Esophagus squamous epithelium (tissue), 5 donors: ENCODE results near the gene STT3A. TPM values are rescaled to one million over a fixed set of nuclear protein-coding genes. Genes with fewer than 3 reads are reported as not detected.

Experiments used
- DNase-seq: peaks from one replicate; lab custom pipeline; 2025; lab: John Stamatoyannopoulos, UW
- H3K27ac ChIP-seq, 4 donors: fragments of 200-600 bp; sonication (generic); one replicate each; pipeline ENCODE4 v1.5.1; 2016 to 2019; ENCODE audit warnings: mild to moderate bottlenecking in 1 of 4
- H3K27me3 ChIP-seq, 4 donors: fragments of 200-600 bp; sonication (generic); 1 replicate in 3 of 4; 2 replicates in 1 of 4; pipeline versions ENCODE4 v1.5.1 to v1.6.0; 2017 to 2021; ENCODE audit warnings: antibody characterized with exemption in 1 of 4
- H3K36me3 ChIP-seq, 3 donors: fragments of 200-600 bp; sonication (generic); one replicate each; pipeline ENCODE4 v1.5.1; 2016 to 2019
- H3K4me1 ChIP-seq, 3 donors: fragments of 200-600 bp; sonication (generic); one replicate each; pipeline ENCODE4 v1.5.1; 2017 to 2019
- H3K4me3 ChIP-seq, 4 donors: fragments of 200-600 bp; sonication (generic); 1 replicate in 3 of 4; 2 replicates in 1 of 4; pipeline ENCODE4 v1.5.1; 2016 to 2019; ENCODE audit warnings: mild to moderate bottlenecking in 2 of 4, moderate library complexity in 1 of 4
- H3K9me3 ChIP-seq, 3 donors: fragments of 200-600 bp; sonication (generic); one replicate each; pipeline ENCODE4 v1.5.1; 2016 to 2019
- POLR2A ChIP-seq, 4 donors: fragments of 450-650 bp; IDR thresholded peaks; one replicate each; pipeline ENCODE4 v1.6.1; 2017; ENCODE audit warnings: antibody characterized with exemption in 4 of 4, mild to moderate bottlenecking in 4 of 4, moderate library complexity in 3 of 4
- WGBS, 2 donors: methylation state at CpG; one replicate each; pipeline ENCODE4 v1.1.5; 2018; 5-methylcytosine and 5-hydroxymethylcytosine counted together
- intact Hi-C: fragments of 100-400 bp; cut with DNase I; formaldehyde crosslinking; loops from one replicate; pipeline ENCODE4 v1.15.0; 2022
- total RNA-seq, 4 donors: library from RNA; depleted of rRNA; stranded (reverse); fragments of >200 nt; gene quantifications; one replicate each; pipeline ENCODE4 v1.1.0, GENCODE V29; 2016
- TF ChIP-seq, protein P1 (sequence below), 6 experiments: fragments of 450-650 bp in 4 of 6; fragments of 200-600 bp in 2 of 6; sonication (generic) in 2 of 6; IDR thresholded peaks; one replicate each; pipeline ENCODE4 v1.5.1; 2016 to 2019; ENCODE audit warnings: antibody characterized with exemption in 6 of 6, mild to moderate bottlenecking in 4 of 6, moderate library complexity in 4 of 6
- donor health status: DM: yes; HTN: yes; CAD: no.

The STT3A gene
- 10 to 100 TPM; 50.7 to 89.7 (median 67.2) TPM for total RNA-seq

DNA sequence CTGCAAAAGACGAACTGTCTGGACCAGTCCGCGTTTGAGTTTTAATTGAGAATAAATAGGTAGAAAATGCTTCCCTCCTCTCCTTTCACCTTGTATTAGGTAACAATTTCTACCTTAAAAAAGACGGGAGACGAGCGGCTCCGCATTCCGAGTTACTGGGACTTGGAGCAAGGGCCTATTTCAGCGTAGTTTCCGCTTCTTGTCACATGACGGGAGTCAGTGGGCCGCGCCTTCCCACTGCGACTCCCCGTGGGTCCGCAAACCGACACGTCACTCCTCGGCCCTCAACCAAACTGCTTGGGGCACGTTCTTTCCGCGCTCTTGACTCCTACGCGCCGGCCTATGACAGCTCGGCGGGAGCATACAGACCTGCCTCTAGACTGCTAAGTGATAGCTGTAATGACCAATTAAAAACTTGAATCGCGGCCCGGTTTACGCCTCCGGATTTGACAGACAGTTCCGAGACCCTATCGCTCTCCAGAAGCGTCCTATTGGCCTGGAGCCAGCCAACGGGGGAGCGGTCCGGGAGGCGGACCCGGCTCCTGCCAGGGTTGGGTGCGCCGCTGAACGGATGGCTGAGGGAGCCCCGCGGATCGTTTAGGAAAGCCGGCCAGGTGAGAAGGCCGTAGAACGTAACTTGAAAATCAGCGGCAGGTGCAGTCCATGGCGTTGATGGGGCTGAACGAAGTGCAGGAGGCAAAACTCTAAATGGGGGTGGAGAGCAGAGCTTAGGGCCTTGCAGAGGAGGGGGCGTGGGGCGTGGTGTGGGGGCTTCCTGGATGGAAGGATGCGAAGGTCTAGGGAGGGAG lies at the start of gene STT3A:
Gene STT3A (plus strand): TSS at position 548 of the 809 bp plus-strand sequence. CDS start 3,064 bp downstream, outside the sequence.
- Histone ChIP-seq H3K4me1 (peaks cover 0 to 46% (median 11%) of the 10 kb centered on the region in 3 donors), H3K4me3 (peak within 1 kb of the TSS; percentile 83 to 94 (median 88)), H3K9me3 (no peaks in the 10 kb centered on the region), H3K27ac (peak within 1 kb of the TSS; percentile 95 to 100 (median 98)), H3K36me3 (peaks cover 0 to 19% (median 0%) of the 10 kb centered on the region in 3 donors), H3K27me3 (no peaks in the 10 kb centered on the region)
- WGBS, 2 donors: 0% methylated on average over 34 of the region's 55 CpGs
- peak; percentile 97 for DNase-seq
- intact Hi-C loops: no loop called here
- TF ChIP-seq, protein P1, sequence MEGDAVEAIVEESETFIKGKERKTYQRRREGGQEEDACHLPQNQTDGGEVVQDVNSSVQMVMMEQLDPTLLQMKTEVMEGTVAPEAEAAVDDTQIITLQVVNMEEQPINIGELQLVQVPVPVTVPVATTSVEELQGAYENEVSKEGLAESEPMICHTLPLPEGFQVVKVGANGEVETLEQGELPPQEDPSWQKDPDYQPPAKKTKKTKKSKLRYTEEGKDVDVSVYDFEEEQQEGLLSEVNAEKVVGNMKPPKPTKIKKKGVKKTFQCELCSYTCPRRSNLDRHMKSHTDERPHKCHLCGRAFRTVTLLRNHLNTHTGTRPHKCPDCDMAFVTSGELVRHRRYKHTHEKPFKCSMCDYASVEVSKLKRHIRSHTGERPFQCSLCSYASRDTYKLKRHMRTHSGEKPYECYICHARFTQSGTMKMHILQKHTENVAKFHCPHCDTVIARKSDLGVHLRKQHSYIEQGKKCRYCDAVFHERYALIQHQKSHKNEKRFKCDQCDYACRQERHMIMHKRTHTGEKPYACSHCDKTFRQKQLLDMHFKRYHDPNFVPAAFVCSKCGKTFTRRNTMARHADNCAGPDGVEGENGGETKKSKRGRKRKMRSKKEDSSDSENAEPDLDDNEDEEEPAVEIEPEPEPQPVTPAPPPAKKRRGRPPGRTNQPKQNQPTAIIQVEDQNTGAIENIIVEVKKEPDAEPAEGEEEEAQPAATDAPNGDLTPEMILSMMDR (IDR thresholded peaks at IDR 0.05): no peak
- peak in 3 of 4 donors; percentile 85 to 90 (median 89) for TF ChIP-seq POLR2A (IDR thresholded peaks at IDR 0.05)

DNA sequence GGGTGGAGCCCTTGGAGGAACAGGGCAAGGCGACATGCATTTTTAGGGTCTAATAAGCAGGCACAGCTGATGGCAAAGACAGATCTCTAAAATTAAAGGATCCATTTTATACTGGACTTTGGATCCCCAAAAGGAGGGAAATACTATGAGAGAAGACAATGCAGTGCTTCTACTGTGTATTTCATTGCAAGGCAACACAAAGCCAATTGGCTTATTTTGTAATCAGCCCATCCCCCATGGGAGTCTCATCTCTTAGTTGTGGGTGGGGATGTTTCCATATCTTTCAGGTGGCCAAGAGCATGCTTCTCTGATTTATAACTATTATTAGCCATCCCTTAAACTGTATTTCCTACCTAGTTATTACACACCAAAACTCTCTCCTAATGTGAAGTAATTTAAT lies 41.9 kb upstream of the STT3A start:
- TF ChIP-seq, protein P1 (IDR thresholded peaks at IDR 0.05): no peak
- TF ChIP-seq POLR2A (IDR thresholded peaks at IDR 0.05): no peak

DNA sequence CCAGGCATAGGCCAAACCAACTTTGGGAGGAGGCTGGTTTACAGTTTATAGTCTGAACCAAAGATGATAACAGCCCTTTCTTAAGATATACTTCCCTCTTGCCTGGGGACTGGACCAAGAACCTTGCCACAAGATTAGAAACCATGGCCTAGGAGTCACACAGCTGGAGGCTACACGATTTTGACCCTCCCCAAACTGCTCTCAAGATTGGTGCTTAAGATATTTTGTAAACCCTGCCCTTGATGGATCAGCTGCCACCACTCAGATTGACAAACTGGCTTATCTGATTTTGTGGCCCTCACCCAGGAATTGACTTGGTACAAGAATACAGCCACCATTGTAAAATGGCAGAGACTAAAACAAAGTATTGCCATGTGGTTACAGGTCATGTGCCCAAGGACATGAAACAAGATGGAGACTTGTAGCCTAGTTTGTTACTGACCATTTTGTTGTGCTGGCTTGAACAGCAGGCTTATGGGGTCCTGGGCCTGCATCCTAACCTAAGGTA lies 40.8 kb upstream of the STT3A start:
- no peak for DNase-seq
- Histone ChIP-seq H3K9me3 (peaks cover 0 to 22% (median 19%) of the 10 kb centered on the region in 3 donors), H3K36me3 (no peaks in the 10 kb centered on the region), H3K4me3 (no peak overlapping the region), H3K4me1 (no peaks in the 10 kb centered on the region), H3K27me3 (no peaks in the 10 kb centered on the region), H3K27ac (no peak overlapping the region)
- WGBS, 2 donors: 43 to 56% methylated on average over 1 of the region's 1 CpG
- intact Hi-C loops: no loop called here
- TF ChIP-seq, protein P1 (IDR thresholded peaks at IDR 0.05): no peak
- TF ChIP-seq POLR2A (IDR thresholded peaks at IDR 0.05): no peak

More for the DNA sequence above, 41.9 kb upstream of the STT3A start:
- Histone ChIP-seq H3K36me3 (no peaks in the 10 kb centered on the region), H3K4me3 (no peak overlapping the region), H3K27me3 (no peaks in the 10 kb centered on the region), H3K27ac (no peak overlapping the region), H3K4me1 (no peaks in the 10 kb centered on the region), H3K9me3 (peaks cover 0 to 22% (median 19%) of the 10 kb centered on the region in 3 donors)
- DNase-seq: no peak
- intact Hi-C loops: no loop called here
- 94 to 100% methylated on average over 1 of the region's 1 CpG for WGBS, 2 donors

DNA sequence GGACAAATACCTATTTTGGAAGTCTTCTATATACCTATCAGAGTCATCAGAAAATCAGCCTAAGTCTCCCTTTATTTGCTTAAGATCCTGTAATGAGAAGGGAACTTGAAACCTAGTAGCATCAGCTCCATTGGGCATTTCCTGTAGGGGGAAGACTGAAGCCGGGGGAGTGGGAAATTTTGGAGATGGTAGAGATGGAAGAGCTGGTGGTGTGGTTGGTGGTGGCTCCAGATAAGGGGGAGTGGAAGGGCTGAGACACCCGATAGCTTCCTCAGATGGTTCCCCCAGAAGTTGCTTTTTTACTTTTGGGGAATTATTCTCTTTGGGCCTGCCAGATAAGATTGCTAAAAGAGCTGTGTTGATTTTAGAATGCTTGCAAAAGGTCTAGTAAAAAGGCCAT lies 39.7 kb upstream of the STT3A start:
- H3K9me3 ChIP-seq: peaks cover 0 to 22% (median 19%) of the 10 kb centered on the region in 3 donors
- no peaks in the 10 kb centered on the region for H3K4me1 ChIP-seq
- no peaks in the 10 kb centered on the region for H3K36me3 ChIP-seq
- no peak overlapping the region for H3K4me3 ChIP-seq
- TF ChIP-seq, protein P1 (IDR thresholded peaks at IDR 0.05): no peak
- no peak for TF ChIP-seq POLR2A (IDR thresholded peaks at IDR 0.05)
- DNase-seq: no peak
- no peaks in the 10 kb centered on the region for H3K27me3 ChIP-seq
- no peak overlapping the region for H3K27ac ChIP-seq
- intact Hi-C loops: no loop called here
- WGBS, 2 donors: 87% methylated on average over 2 of the region's 2 CpGs

DNA sequence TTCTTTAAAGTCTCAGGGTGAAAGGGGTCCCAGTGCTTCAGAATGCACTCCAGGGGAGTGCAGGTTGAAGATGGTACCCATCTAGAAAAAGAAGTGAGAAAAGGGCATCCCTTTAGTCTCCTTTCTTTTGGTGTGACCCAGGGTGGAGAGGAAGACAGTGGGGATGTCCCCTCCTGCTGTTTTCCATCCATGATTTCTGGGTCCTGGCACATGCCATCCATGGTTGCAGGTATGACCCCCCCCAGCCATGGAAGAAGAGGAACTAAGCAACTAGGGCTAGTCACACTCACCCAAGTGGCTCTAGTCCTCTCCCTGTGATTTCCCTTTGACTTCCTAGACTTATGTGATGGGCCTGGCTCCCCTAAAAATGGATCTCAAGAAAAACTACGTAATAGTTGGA lies 39.3 kb upstream of the STT3A start:
- Histone ChIP-seq H3K27ac (no peak overlapping the region), H3K27me3 (no peaks in the 10 kb centered on the region), H3K4me3 (no peak overlapping the region), H3K9me3 (peaks cover 0 to 22% (median 19%) of the 10 kb centered on the region in 3 donors), H3K4me1 (no peaks in the 10 kb centered on the region), H3K36me3 (no peaks in the 10 kb centered on the region)
- no peak for TF ChIP-seq POLR2A (IDR thresholded peaks at IDR 0.05)
- TF ChIP-seq, protein P1 (IDR thresholded peaks at IDR 0.05): no peak
- no peak for DNase-seq
- intact Hi-C loops: no loop called here
- WGBS, 2 donors: 63 to 83% methylated on average over 1 of the region's 1 CpG
